Activated CD4-positive, alpha-beta T cell treated with anti-CD3 and anti-CD28 coated beads, Interleukin-2, Interleukin-4, amounts not matched to agents 100 ng/mL and 50 ng/mL, durations not matched to agents 16 hours and 8 hours (primary cell): ENCODE measurements around the gene MX1.
A peak's percentile ranks its signal among the peaks of the same experiment; 100 is the strongest.
"Not testable (repeated sequence)": the region's sequence is repeated elsewhere in the genome, so short reads cannot be mapped to it uniquely, and the experiment has no call there.

ENCODE experiments used
- DNase-seq: peaks from one replicate; pipeline ENCODE4 v3.0.0-alpha.2; 2020; ENCODE audit warnings: low spot score

Gene MX1

GRCh38 chr21:41407541-41408460 lies 18.2 kb upstream of the MX1 start:
- DNase-seq: no peak

DNA sequence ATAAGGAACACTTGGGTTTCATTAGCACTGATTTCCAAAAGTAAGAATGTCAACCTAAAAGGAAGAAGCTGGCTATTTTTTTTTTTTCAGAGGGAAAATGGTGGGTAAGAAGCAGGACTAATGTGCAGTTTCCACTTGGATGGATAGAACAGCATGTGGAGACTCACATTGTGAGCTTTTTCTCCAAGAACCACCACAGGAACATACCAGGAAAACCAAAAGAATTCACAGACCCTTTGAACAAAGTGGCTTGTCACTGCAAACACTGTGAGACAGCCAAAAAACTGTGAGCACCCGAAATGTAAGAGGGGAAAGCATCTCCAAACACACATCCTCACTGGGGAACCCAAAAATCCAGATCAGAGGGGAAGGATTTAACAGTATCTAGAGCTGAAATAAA lies 15.7 kb upstream of the MX1 start:
- DNase-seq: no peak

GRCh38 chr21:41410767-41411448 lies 15.1 kb upstream of the MX1 start:
- DNase-seq: no peak

- peak; percentile 6 for DNase-seq
Measured at GRCh38 chr21:41411449-41412089, 14.5 kb upstream of the MX1 start.

GRCh38 chr21:41417505-41417904 lies 8.5 kb upstream of the MX1 start:
- DNase-seq: not testable (repeated sequence)

- DNase-seq: no peak
Measured at GRCh38 chr21:41418393-41418792, 7.6 kb upstream of the MX1 start.

DNA sequence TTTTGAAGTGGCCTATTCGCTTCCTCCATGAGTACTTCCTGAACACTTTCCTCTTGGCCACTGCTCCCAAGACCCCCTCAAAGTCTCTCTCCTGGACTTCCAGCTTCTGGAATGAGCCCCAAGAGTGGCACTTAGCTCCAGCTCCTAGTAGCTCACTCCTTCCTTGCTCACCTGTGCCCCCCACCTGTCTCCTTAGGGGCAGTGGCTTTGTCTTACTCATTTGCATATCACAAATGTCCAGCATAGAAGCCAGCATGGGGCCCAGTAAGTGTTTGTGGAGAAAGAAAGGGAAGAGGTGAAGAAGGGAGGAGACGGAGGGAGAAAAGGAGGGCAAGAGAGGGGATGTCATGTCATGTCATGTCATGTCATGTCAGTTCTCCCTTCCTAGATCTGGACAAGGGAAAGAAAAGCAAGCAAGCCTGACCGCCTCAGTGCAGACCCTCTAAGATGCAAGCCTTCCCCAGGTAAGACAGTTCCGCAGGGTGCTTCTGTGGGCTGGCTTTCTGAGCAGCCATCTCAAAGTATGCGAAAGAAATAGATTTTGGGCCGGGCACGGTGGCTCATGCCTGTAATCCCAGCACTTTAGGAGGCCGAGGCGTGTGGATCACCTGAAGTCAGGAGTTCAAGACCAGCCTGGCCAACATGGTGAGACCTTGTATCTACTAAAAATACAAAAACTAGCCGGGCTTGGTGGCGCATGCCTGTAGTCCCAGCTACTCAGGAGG lies 6.9 kb upstream of the MX1 start:
- DNase-seq: no peak

GRCh38 chr21:41419921-41420862 lies 5.8 kb upstream of the MX1 start:
- DNase-seq: peak; percentile 19

DNA sequence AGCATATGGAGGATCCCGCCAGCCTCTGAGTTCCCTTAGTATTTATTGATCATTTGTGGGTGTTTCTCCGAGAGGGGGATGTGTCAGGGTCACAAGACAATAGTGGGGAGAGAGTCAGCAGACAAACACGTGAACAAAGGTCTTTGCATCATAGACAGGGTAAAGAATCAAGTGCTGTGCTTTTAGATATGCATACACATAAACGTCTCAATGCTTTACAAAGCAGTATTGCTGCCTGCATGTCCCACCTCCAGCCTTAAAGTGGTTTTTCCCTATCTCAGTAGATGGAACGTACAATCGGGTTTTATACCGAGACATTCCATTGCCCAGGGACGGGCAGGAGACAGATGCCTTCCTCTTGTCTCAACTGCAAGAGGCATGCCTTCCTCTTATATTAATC lies 5.0 kb upstream of the MX1 start:
- not testable (repeated sequence) for DNase-seq

DNA sequence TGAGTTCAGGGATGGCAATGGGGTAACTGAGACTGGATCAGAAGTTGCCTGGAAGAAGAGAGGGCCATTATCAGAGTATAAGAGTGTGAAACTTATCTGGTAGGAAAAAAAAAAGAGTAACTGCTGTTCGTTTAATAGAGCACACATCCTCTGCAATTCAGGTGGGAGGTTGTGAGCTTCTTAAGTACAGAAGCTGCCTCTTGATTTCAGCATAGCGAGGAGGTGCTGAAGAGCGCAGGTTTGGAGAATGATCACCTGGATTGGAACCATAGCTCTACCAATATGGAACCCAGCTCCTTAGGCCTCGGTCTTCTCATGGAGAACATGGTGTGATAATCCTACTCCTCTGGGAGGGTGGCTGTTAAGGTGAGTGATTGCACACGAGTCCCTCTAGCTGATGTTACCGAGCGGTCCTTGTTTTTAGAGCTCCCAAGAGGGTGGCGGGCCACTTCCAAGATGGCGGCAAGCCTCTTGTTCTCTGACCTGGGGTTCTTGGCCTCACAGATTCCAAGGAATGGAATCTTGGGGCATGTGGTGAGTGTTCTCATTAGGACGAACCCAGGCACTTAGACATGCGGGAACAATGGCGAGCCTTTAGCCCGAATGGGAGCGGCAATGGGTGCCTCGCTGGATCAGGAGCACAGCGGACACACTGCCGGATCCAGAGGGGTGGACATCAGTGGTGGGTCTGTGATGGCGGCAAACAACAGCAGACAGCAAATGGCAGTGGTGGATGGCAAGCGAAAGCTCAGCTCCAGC lies 3.3 kb upstream of the MX1 start:
- DNase-seq: no peak

GRCh38 chr21:41423305-41423636 lies 2.8 kb upstream of the MX1 start:
- not testable (repeated sequence) for DNase-seq

DNA sequence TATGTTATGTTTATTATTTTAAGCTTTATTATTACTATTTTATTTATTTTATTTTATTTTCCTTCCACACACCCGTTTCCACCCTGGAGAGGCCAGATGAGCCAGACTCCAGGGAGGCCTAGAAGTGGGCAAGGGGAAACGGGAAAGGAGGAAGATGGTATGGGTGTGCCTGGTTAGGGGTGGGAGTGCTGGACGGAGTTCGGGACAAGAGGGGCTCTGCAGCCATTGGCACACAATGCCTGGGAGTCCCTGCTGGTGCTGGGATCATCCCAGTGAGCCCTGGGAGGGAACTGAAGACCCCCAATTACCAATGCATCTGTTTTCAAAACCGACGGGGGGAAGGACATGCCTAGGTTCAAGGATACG lies 468 bp upstream of the MX1 start:
- DNase-seq: no peak

- no peak for DNase-seq
Measured at GRCh38 chr21:41426676-41427404, 801 bp downstream of the MX1 start.

DNA sequence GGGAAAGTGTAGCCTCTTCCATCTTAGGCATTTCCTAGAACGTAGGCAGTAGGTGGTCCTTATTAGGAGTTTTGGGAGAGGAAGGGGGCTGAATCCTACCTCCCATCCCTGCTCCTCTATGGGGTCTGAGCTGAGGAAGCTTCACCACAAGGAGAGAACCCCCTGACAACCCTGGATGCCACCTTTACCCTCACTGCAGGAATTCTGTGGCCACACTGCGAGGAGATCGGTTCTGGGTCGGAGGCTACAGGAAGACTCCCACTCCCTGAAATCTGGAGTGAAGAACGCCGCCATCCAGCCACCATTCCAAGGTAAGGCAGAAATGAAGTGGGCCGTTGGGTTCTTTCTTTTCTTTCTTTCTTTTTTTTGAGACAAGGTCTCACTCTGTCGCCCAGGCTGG lies 1.5 kb downstream of the MX1 start:
- DNase-seq: no peak

DNA sequence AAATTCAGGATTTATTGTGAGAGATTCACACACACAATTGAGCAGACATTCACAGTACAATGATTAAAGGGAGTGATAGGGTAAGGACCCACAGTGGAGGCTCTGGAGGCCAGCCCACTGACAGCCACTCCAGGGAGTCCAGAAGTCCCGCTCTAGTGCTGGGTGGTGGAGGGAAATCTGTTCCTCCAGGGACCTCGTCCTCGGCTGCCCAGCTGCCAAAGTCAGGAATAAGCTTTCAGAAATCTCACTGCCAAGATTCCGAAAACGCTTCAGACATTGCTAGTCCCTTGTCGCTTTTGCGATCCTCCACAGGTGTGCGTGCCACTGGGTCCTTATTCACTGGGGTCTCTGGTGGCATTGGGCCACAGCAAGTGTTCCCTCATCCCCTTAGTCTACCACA lies 2.3 kb downstream of the MX1 start:
- DNase-seq: no peak

DNA sequence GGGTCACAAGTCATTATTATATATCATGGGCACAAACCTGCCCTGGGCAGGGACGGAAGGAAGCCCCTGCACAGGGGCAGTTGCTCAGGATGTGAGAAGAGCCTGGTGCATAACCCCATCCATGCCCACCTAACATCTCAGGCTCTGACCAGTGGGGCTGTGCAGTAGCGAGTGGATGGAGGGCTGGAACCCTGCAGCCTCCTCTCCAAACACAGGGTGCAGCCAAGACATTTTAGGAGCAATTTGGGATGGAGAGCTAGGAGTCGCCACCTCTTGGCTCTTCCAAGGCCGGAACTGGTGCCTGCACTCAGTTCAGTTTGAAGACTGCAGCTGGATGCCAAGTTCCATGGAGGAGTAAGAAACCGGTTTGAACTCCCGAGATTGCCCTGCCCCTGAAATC lies 2.8 kb downstream of the MX1 start:
- DNase-seq: no peak

GRCh38 chr21:41429305-41429704 lies 3.3 kb downstream of the MX1 start:
- no peak for DNase-seq

DNA sequence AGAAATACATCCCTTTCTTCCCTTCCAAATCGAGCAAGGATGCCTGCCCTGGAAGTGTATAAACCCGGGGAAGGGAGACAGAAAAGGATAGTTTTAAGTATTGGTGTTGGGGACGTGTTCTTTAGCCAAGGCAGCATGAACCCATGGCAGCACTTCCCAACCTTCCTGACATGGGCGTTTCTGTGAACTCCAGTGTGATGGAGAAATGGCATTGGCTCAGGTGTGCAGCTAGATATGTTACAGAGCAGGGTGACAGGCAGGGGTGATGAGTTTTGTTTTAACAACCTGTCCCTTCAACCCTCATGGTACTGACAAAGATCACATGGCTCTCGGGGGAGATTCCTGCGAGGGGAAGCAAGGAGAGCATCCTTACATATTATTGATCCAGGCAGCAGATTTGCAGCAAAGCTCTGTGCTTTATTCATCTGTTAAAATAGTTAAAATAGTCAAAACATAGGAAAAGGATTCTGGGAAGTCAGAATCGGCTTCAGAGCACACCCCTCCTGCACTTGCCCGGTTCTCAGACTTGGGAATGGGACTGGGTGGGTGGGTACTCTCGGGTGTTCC lies 4.0 kb downstream of the MX1 start:
- DNase-seq: no peak

GRCh38 chr21:41431788-41432548 lies 5.9 kb downstream of the MX1 start:
- DNase-seq: no peak
